Stimulated activated CD8-positive, alpha-beta memory T cell treated with anti-CD3 and anti-CD28 coated beads, Interleukin-4, amount 100 ng/mL, for 1 hour (primary cell): ENCODE measurements around the gene SH3D19.

ENCODE experiments used
- DNase-seq, 2 donors: peaks; one replicate each; pipeline ENCODE4 v3.0.0-alpha.2; 2020; ENCODE audit warnings: low read depth in 2 of 2, low spot score in 1 of 2

The SH3D19 gene

GRCh38 chr4:151198748-151199147 lies 126.7 kb downstream of the SH3D19 start:
- no peak for DNase-seq

- no peak for DNase-seq
These were observed 128.2 kb downstream of the SH3D19 start for GRCh38 chr4:151197247-151197646.

DNA sequence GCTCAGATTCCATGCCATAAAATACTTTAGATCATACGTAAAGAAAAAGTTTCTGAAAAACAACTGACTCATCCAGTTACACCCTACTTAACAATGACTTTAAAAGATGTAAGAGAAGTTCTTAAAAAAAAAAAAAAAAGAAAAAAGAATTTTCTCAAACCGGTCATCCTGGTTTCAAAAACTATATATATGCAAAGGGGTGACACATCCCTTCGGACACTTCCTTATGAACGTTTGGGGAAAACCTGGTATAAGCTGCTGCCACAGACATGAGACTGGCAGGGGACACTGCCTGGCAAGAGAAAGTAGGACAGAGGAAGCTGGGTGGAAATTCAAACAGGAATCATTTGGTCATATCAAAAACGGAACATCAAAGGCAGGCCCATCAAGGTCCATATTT lies 129.6 kb downstream of the SH3D19 start:
- no peak for DNase-seq

GRCh38 chr4:151193414-151193813 lies 132.0 kb downstream of the SH3D19 start:
- DNase-seq = no peak

- DNase-seq = no peak
These were observed 132.7 kb downstream of the SH3D19 start for GRCh38 chr4:151192556-151193235.

- DNase-seq = no peak
These were observed 140.6 kb downstream of the SH3D19 start for GRCh38 chr4:151184523-151185458.

DNA sequence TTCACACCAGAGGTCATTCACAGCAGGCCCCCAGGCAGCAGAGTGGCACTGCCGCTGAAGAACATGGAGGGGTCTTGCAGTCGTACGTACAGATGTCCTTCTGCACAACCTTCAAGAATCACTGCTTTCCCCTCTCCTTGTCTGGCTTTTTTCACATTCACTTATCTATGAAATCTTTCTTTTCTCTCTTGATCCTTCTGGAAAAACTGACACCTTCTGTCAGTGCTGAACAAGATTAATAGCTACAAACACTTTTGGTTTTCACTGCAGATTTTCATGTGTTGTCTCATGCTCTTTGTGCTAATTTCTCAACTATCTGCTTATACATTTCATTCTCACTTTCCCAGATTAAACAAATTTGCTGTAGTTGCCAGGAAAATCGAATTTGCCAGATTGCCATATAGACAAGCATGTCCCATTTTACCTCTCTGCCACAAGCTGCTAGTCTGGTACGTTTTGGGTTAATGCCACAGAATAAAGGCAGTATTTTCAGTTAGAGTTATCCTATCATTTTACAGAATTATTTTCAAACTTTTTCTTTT lies 142.9 kb downstream of the SH3D19 start:
- no peak for DNase-seq

GRCh38 chr4:151176685-151177084 lies 148.7 kb downstream of the SH3D19 start:
- no peak for DNase-seq

GRCh38 chr4:151175754-151176631 lies 149.4 kb downstream of the SH3D19 start:
- no peak for DNase-seq

- DNase-seq = no peak
These were observed 150.2 kb downstream of the SH3D19 start for GRCh38 chr4:151175233-151175632.

- no peak for DNase-seq
These were observed 150.6 kb downstream of the SH3D19 start for GRCh38 chr4:151174784-151175183.

DNA sequence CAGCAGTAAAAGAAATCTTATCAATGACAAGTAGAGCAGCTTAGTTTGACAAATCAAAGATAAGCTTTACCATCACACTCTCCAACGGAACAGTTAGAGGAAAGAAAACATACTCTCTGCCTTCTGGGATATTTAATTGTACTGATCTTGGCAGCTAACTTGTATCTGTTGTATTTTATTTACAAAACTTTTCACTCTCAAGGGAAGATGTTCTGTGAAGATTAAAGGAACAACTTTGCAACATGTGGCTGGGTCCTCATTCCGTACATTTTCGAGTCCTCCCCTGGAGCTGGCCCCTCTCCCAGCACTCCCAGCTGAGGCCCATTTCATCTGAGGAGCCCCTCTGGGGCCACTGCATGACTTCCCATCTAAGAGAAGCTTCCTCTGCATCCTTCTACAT lies 151.5 kb downstream of the SH3D19 start:
- DNase-seq = no peak

- DNase-seq = no peak
These were observed 155.5 kb downstream of the SH3D19 start for GRCh38 chr4:151169900-151170299.

- DNase-seq = no peak
These were observed 156.2 kb downstream of the SH3D19 start for GRCh38 chr4:151169223-151169622.

- DNase-seq = no peak
These were observed 157.8 kb downstream of the SH3D19 start for GRCh38 chr4:151167561-151167960.

DNA sequence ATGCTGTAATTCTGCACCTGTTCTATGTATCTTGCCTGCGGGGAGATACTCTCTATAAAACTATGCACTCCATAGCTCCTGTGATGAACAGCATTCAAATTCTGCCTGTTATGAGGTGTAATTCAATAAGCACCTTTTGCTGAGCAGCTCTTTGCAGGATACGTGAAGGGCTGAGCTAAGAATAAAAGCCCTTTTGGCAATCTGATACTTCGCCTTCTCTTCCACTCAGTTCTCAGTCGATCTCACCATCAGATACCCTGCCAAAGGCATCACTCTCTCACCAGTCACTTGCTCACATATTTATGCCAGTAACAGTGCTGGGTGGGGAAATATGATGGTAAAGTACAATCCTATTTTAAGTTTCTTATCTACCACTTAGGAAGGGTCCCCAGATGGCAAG lies 158.8 kb downstream of the SH3D19 start:
- DNase-seq = no peak

- DNase-seq = no peak
These were observed 160.0 kb downstream of the SH3D19 start for GRCh38 chr4:151165205-151166000.

GRCh38 chr4:151163855-151164254 lies 161.6 kb downstream of the SH3D19 start:
- no peak for DNase-seq

DNA sequence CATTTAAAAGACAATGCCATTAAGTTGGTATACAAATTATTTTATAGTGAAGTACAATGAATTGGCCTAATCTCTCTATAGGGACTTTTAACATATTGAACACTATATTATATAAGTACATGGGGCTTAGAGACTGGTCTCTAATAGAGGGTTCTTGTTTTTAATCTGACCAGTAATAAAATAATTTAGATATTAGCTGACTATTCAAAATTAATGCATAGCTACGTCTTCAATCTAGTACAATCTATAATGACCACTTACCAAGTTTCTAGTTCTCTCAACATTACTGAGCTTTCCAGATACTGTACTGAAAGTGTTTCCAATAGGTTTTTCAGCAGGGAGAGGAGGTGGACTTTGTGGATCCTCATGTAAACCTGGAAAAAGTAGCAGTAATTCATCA lies 166.4 kb downstream of the SH3D19 start:
- no peak for DNase-seq

DNA sequence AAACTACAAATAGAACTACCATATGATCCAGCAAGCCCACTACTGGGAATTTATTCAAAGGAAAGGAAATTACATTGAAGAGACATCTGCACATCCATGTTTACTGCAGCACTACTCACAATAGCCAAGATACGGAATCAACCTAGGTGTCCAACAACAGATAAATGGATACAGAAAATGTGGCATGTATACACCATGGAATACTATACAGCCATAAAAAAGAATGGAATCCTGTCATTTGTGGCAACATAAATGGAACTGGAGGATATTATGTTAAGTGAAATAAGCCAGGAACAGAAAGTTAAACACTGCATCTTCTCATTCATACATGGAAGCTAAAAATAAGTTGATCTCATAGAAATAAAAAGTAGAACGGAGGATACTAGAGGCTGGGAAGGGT lies 167.9 kb downstream of the SH3D19 start:
- no peak for DNase-seq
